Measurements from ENCODE around the gene ARL3.
"Not testable (repeated sequence)": the region's sequence is repeated elsewhere in the genome, so short reads cannot be mapped to it uniquely, and the experiment has no call there.

- TF ChIP-seq RARB (CRISPR knock-in tag; IDR thresholded peaks at IDR 0.05); ISL1 (CRISPR knock-in tag; IDR thresholded peaks at IDR 0.05); PPARA (CRISPR knock-in tag; IDR thresholded peaks at IDR 0.05; ENCODE audit: borderline replicate concordance); ZFP3 (CRISPR knock-in tag; IDR thresholded peaks at IDR 0.05); PATZ1 (CRISPR knock-in tag; IDR thresholded peaks at IDR 0.05; ENCODE audit: borderline replicate concordance); ZNF565 (CRISPR knock-in tag; conservative IDR thresholded peaks at IDR 0.05; ENCODE audit: low read depth); ESRRG (CRISPR knock-in tag; IDR thresholded peaks at IDR 0.05); ARNTL (CRISPR knock-in tag; IDR thresholded peaks at IDR 0.05; ENCODE audit: borderline replicate concordance, low read depth); ZFP30 (CRISPR knock-in tag; IDR thresholded peaks at IDR 0.05); BACH2 (CRISPR knock-in tag; IDR thresholded peaks at IDR 0.05; ENCODE audit: borderline replicate concordance); TOX (CRISPR knock-in tag; IDR thresholded peaks at IDR 0.05; ENCODE audit: borderline replicate concordance); ZNF70 (CRISPR knock-in tag; IDR thresholded peaks at IDR 0.05): not testable (repeated sequence)
- TF ChIP-seq, protein P1, sequence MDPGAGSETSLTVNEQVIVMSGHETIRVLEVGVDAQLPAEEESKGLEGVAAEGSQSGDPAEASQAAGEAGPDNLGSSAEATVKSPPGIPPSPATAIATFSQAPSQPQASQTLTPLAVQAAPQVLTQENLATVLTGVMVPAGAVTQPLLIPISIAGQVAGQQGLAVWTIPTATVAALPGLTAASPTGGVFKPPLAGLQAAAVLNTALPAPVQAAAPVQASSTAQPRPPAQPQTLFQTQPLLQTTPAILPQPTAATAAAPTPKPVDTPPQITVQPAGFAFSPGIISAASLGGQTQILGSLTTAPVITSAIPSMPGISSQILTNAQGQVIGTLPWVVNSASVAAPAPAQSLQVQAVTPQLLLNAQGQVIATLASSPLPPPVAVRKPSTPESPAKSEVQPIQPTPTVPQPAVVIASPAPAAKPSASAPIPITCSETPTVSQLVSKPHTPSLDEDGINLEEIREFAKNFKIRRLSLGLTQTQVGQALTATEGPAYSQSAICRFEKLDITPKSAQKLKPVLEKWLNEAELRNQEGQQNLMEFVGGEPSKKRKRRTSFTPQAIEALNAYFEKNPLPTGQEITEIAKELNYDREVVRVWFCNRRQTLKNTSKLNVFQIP (CRISPR knock-in tag; IDR thresholded peaks at IDR 0.05; ENCODE audit: borderline replicate concordance, low read depth) = not testable (repeated sequence)
Observed at GRCh38 chr10:102716900-102717565, 2.8 kb upstream of the ARL3 start.

Data from SK-N-SH treated with all-trans-retinoic acid at 6 μM for 48 hours (cell line).